ENCODE measurements around the gene C10orf95.
"Not testable (repeated sequence)": the region's sequence is repeated elsewhere in the genome, so short reads cannot be mapped to it uniquely, and the experiment has no call there.

Gene C10orf95

DNA sequence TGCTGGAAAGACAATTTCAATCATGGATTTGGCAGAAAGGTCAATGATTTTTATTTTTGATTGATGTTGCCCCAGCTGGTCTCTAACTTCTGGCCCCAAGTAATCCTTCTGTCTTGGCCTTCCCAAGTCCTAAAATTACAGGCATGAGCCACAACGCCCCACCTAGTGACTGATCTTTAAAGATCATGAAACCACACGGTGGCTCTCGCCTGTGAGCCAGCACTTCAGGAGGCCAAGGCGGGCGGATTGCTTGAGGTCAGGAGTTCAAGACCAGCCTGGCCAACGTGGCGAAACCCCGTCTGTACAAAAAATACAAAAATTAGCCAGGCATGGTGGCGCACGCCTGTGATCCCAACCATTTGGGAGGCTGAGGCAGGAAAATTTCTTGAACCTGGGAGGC is 12.6 kb upstream of the C10orf95 start:
- DNase-seq = no peak

GRCh38 chr10:102462512-102463054 is 11.2 kb upstream of the C10orf95 start:
- DNase-seq = no peak

GRCh38 chr10:102461187-102462054 is 10.1 kb upstream of the C10orf95 start:
- DNase-seq = peak; percentile 96

DNA sequence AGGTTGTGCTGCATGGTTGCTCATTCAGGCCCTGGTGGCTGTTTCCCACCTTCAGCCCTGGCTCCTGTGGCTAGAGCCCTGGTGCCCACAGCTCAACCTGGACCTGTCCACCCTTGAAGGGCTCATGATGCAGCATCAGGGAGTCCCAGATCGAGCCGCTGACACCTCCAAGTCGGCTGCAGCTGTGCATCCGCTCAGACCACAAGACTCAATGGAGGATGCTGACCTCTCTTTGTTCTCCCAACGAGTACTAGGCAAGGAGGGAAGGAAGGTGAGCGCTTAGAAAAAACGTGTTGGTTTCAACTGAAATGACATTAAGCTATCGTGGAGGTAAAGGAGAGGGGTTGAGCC is 9.5 kb upstream of the C10orf95 start:
- peak; percentile 13 for DNase-seq

GRCh38 chr10:102458656-102459055 is 7.3 kb upstream of the C10orf95 start:
- DNase-seq = no peak

- DNase-seq = no peak
These were observed 6.3 kb upstream of the C10orf95 start for GRCh38 chr10:102457591-102458150.

GRCh38 chr10:102455893-102456471 is 4.6 kb upstream of the C10orf95 start:
- no peak for DNase-seq

DNA sequence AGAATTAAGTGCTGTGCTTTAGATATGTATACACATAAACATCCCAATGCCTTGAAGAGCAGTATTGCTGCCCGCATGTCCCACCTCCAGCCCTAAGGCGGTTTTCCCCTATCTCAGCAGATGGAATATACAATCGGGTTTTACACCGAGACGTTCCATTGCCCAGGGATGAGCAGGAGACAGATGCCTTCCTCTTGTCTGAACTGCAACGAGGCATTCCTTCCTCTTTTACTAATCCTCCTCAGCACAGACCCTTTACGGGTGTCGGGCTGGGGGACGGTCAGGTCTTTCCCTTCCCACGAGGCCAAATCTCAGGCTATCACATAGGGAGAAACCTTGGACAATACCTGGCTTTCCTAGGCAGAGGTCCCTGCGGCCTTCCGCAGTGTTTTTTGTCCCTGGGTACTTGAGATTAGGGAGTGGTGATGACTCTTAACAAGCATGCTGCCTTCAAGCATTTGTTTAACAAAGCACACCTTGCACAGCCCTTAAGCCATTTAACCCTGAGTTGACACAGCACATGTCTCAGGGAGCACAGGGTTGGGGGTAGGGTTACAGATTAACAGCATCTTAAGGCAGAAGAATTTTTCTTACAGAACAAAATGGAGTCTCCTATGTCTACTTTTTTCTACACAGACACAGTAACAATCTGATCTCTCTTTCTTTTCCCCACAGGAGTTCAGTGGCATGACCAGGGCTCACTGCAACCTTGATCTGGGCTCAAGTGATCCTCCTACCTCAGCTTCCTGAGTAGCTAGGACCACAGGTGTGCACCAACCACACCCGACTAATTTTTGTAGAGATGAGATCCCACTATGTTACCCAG is 3.5 kb upstream of the C10orf95 start:
- not testable (repeated sequence) for DNase-seq

DNA sequence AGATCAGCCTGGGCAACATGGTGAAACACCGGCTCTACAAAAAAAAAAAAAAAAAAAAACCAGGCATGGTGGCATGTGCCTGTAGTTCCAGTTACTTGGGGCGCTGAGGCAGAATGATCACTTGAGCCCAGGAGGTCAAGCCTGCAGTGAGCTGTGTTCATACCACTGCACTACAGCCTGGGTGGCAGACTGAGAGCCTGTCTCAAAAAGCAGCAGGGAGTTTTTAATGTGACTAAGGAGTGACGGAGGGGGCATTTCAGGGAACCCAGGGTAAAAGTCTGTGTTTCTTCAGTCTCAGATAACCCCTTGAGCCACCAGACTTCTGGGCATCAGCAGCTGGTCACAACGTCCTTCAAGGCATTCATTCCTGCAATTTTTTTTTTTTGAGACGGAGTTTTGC is 2.2 kb upstream of the C10orf95 start:
- DNase-seq = no peak

GRCh38 chr10:102452672-102453340 is 1.5 kb upstream of the C10orf95 start:
- peak; percentile 54 for DNase-seq

- DNase-seq = peak; percentile 84
These were observed 804 bp downstream of the C10orf95 start for GRCh38 chr10:102450374-102451104.

DNA sequence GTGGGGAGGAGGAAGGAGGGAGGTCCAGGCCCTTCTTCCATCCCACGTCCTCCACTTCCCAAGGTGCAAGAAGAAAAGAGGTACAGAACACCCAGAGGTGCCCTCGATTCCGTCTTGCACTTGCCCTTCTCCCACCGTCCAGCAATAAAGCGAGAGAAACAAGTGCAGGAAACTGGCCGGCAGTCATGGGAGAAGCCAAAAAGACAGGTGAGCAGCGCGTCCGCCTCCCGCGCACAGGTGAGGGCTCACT is 1.3 kb downstream of the C10orf95 start:
- no peak for DNase-seq

GRCh38 chr10:102449321-102450123 is 1.8 kb downstream of the C10orf95 start:
- peak; percentile 85 for DNase-seq

GRCh38 chr10:102444851-102445250 is 6.5 kb downstream of the C10orf95 start:
- DNase-seq = no peak

- no peak for DNase-seq
These were observed 13.0 kb downstream of the C10orf95 start for GRCh38 chr10:102438374-102438773.

DNA sequence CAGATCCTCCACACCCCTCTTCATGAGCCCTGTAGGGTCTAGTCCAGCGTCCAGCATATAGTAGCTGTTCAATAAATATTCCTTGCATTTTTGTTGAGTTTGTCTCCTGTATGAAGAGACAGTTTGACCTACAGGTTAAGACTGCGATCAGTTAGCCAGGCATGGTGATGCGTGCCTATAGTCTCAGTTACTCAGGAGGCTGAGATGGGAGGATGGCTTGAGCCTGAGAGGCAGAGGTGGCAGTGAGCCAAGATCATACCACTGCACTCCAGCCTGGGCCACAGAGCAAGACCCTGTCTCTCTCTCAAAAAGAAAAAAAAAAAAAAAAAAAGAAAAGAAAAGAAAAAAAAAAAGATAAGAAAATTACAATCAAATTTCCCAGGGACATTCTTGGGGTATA is 13.8 kb downstream of the C10orf95 start:
- no peak for DNase-seq

GRCh38 chr10:102436312-102436711 is 15.0 kb downstream of the C10orf95 start:
- no peak for DNase-seq

DNA sequence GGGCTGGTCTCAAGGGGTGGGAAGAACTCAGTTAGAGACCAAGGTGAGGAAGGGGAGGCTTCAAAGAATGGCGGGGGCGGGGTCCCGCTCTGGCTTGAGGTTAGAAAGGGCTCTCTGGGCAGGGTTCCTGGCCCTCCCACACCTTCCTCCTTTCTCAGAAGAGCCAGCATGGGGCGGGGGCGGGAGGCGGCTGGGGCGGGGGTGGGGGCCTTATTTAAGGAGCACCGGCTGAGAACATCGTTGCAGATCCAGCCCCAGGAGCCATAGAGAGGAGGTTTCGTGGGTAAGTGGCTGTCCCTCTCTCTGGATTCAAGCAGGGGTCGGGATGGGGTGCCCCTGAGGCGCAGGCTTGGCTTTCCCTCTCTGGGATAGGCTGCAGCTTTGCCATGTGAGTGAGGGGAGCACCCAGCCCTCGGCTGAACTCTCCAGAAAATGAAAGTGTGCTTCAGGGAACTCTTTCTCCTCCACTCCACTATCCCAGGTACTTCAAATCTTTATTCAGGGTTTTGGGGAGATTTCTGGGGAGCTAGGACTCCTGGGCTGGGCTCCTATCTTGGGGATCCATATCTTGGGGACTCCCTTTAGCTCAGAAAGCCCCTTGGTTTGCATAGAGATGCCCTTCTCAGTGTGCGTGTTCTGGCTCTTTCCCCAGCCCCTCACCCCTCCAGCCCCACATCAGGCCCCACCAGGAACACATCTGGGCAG is 15.7 kb downstream of the C10orf95 start:
- DNase-seq = peak; percentile 42

- no peak for DNase-seq
These were observed 16.2 kb downstream of the C10orf95 start for GRCh38 chr10:102435133-102435497.

DNA sequence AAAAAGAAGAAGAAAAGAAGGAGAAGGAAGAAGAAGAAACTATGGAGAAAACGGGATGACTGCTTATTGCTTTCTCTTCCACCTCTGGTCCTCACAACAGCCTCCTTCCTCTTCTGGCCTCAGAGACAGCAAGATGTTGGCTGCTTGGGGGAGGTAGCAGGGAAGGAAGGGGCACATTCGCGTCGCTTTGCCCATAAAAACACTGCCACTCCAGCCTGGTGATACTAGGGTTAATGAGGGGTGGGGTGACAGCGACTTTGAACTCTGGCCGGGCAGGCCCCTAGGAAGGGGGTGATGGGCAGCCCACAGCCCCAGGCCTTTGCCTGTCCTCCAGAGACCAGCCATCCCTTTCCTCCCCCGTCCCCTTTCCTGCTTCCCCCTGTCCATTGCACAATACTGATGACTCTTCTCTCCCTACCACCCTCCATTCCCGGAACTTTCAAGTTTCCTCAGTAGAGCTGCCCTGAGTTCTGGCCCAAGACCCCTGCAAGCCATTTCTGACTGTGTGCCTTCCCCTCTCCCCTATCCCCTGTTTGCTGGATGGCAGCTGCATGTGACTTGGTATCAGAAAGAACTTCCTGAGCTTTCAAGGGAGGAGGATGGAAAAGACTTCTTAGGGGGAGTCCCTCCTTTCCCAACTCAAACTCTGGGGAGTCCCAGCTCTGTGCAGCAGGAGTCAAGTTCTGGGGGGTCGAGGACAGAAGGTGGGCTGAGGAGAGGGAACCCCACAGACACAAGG is 16.8 kb downstream of the C10orf95 start:
- no peak for DNase-seq
